GM12864 (cell line): Measurements from ENCODE around the gene EXOSC10.

Experiments
- DNase-seq: peaks from one replicate; pipeline ENCODE4 v3.0.0-alpha.2; 2011; ENCODE audit warnings: low read depth
- H3K4me3 ChIP-seq: 2 replicates; pipeline ENCODE4 v1.5.1; 2011; ENCODE audit warnings: mild to moderate bottlenecking, low read depth, low read length, control low read depth
- TF ChIP-seq, protein P1 (sequence below): IDR thresholded peaks from 2 replicates; pipeline ENCODE4 v1.5.1; 2011; ENCODE audit warnings: low read depth, mild to moderate bottlenecking, moderate library complexity, low read length, control low read depth, inconsistent platforms; ENCODE audit errors: missing control alignments

Gene EXOSC10

DNA sequence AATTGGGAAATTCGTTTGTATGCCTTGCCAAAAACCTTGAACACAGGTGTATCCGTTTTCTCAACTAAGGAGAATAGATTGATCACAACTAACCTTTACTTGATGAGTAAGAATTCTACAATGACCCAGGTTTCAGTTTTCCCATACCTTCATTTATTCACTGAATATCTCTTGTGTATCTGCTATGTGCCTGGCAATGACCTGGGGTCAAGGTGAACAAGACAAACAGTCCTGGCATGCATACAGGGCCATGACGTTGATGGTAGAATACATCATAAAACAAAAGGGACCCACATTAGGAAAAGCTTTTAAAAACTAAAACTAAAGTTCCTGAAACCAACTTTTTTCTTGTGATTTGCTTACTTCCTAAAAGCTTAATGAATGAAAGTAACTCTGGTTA lies 32.1 kb upstream of the EXOSC10 start:
- DNase-seq, result no peak
- no peak overlapping the region for H3K4me3 ChIP-seq
- TF ChIP-seq, protein P1, sequence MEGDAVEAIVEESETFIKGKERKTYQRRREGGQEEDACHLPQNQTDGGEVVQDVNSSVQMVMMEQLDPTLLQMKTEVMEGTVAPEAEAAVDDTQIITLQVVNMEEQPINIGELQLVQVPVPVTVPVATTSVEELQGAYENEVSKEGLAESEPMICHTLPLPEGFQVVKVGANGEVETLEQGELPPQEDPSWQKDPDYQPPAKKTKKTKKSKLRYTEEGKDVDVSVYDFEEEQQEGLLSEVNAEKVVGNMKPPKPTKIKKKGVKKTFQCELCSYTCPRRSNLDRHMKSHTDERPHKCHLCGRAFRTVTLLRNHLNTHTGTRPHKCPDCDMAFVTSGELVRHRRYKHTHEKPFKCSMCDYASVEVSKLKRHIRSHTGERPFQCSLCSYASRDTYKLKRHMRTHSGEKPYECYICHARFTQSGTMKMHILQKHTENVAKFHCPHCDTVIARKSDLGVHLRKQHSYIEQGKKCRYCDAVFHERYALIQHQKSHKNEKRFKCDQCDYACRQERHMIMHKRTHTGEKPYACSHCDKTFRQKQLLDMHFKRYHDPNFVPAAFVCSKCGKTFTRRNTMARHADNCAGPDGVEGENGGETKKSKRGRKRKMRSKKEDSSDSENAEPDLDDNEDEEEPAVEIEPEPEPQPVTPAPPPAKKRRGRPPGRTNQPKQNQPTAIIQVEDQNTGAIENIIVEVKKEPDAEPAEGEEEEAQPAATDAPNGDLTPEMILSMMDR, result no peak

DNA sequence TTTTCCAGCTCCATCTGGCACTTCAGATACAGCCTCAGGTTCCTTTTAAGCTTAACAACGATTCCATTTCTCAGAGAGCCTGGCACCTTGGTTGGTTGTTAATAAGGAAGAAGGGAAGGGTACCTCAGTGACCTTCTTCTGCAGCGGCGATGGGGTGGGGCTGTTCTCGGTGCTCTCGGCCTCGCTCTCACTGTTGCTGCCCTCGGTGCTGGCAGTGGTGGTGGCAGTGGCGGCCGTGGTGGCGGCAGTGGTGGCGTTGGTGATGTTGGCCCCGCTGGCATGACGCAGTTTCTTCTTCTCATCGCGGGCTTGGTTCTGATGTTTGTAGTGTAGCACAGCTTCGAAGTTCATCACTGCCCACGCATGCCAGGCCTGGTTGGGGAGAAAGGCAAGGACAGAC lies 30.7 kb upstream of the EXOSC10 start:
- TF ChIP-seq, protein P1, result no peak

DNA sequence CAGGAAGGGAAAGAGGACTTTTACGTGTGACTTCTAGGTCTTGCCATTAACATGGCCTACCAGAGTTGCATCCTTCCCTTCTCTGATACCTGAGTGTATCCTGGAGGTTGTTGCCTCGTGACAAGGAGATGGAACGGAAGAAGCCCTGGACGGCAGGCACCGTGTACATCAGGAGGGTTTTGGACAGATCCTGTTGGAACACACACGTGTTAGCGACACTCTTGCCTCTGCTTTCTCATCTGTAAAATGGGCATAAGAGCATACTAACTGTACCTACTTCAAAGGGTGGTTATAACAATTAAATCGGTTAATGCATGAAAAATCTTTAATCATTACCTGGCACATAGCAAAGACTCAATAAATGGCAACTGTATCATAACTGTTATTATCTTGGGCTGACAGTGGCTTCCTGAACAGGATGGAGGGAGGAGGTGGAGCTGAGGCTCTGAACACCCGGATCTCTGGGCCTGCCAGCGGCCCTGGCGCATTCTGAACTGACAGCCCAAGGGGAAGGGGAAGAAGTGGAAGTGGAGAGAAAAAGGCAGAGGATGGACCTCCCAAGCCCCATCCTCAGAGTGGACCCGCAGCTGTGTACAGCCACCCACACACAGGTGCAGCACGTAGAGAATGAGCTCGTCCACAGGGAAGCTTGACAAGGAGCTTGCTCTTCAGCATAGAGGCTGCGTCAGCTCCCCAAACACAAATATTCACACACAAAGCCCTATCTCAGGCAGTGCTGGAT lies 30.2 kb upstream of the EXOSC10 start:
- DNase-seq, result no peak
- TF ChIP-seq, protein P1, result no peak
- H3K4me3 ChIP-seq, result no peak overlapping the region

More for the DNA sequence above, 30.7 kb upstream of the EXOSC10 start:
- H3K4me3 ChIP-seq, result no peak overlapping the region
- DNase-seq, result no peak

DNA sequence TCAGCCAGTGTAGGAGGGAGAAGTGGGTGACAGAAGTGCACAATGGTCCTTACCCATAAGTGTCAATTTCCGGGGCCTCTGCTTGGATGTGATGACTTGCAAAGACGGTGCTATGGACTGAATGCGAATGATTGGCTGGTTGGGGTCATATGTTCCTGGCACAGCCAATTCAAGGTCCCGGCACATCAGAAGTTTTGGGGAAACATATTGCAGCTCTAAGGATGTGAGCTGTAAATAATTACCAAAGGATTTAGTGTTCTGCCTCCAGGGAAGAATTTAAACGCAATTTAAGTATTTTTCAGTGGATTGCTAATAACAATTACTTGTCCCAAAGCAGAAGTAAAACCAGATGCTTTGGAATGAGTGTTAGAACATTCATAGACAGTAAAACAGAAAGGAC lies 26.9 kb upstream of the EXOSC10 start:
- H3K4me3 ChIP-seq, result no peak overlapping the region
- TF ChIP-seq, protein P1, result no peak
- no peak for DNase-seq

DNA sequence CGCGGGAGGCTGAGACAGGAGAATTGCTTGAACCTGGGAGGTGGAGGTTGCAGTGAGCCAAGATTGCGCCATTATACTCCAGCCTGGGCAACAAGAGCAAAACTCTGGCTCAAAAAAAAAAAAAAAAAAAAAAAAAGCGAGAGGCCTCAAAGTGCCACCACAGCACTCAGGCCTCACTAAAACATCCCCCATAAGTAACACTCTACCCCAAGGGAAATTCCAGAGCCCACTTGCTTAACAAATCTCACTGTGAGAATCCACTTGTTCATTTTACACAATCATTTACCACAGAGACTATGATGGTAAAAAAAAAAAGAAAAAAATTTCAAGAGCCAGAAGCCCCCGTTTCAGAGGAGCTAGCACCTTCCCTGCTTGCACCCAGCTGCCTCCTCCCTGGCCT lies 26.3 kb upstream of the EXOSC10 start:
- DNase-seq, result no peak
- no peak overlapping the region for H3K4me3 ChIP-seq
- TF ChIP-seq, protein P1, result no peak

DNA sequence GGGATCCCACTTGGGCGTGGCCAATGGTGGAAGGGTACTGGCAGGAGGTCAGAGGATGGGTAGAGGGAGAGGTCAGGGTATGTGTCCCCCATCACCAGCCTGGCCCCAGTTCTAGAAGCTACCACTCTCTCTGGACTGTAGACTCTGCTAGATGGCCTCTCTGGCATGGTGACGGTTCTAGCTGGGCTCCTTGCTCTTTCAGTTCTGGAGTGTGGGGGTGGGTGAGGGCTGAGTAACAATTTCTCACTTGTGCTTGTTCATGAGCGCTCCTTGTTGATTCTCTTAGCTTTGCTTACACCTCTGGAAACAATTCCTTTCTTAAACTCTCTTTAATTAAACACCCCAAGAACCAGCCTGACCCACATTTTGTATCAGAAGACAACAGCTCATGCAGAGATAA lies 25.3 kb upstream of the EXOSC10 start:
- DNase-seq, result no peak
- TF ChIP-seq, protein P1, result no peak
- H3K4me3 ChIP-seq, result no peak overlapping the region

DNA sequence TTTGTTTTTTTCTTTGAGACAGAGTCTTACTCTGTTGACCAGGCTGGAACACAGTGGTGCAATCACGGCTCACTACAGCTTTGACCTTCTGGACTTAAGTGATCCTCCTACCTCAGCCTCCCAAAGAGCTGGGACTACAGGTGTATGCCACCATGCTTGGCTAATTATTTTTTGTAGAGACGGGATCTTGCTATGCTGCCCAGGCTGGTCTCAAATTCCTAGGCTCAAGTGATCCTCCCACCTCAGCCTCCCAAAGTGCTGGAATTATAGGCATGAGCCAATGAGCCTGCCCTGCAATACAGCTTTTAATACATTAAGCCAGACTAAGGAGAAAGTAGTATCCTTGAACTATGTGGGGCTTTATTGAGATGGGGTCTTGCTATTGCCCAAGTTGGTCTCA lies 16.6 kb upstream of the EXOSC10 start:
- no peak overlapping the region for H3K4me3 ChIP-seq
- DNase-seq, result no peak
- TF ChIP-seq, protein P1, result no peak
